GOT3 (cell line): ENCODE results near the gene DTNBP1.
"Not testable (repeated sequence)": the region's sequence is repeated elsewhere in the genome, so short reads cannot be mapped to it uniquely, and the experiment has no call there.

Experiments used
- DNase-seq: peaks from one replicate; lab custom pipeline; 2025; ENCODE audit warnings: mixed read lengths; lab: John Stamatoyannopoulos, UW

DTNBP1 gene

GRCh38 chr6:15557174-15557573 is 105.7 kb downstream of the DTNBP1 start:
- no peak for DNase-seq

- DNase-seq = no peak
Observed at GRCh38 chr6:15556711-15557110, 106.1 kb downstream of the DTNBP1 start.

- no peak for DNase-seq
Observed at GRCh38 chr6:15555101-15556038, 107.5 kb downstream of the DTNBP1 start.

- DNase-seq = no peak
Observed at GRCh38 chr6:15554728-15555100, 108.1 kb downstream of the DTNBP1 start.

GRCh38 chr6:15553736-15554294 is 109.0 kb downstream of the DTNBP1 start:
- DNase-seq = no peak

GRCh38 chr6:15553031-15553430 is 109.8 kb downstream of the DTNBP1 start:
- DNase-seq = no peak

GRCh38 chr6:15551798-15552197 is 111.0 kb downstream of the DTNBP1 start:
- no peak for DNase-seq

- no peak for DNase-seq
Observed at GRCh38 chr6:15551262-15551661, 111.6 kb downstream of the DTNBP1 start.

GRCh38 chr6:15550546-15551123 is 112.2 kb downstream of the DTNBP1 start:
- no peak for DNase-seq

- no peak for DNase-seq
Observed at GRCh38 chr6:15549371-15549770, 113.5 kb downstream of the DTNBP1 start.

- DNase-seq = no peak
Observed at GRCh38 chr6:15547400-15547799, 115.4 kb downstream of the DTNBP1 start.

- DNase-seq = no peak
Observed at GRCh38 chr6:15546591-15546990, 116.2 kb downstream of the DTNBP1 start.

GRCh38 chr6:15544321-15544900 is 118.4 kb downstream of the DTNBP1 start:
- DNase-seq = no peak

GRCh38 chr6:15543332-15543917 is 119.4 kb downstream of the DTNBP1 start:
- DNase-seq = not testable (repeated sequence)

- no peak for DNase-seq
Observed at GRCh38 chr6:15539722-15540270, 123.0 kb downstream of the DTNBP1 start.

GRCh38 chr6:15538766-15539495 is 123.9 kb downstream of the DTNBP1 start:
- no peak for DNase-seq

GRCh38 chr6:15538106-15538505 is 124.7 kb downstream of the DTNBP1 start:
- no peak for DNase-seq

- DNase-seq = no peak
Observed at GRCh38 chr6:15536198-15536955, 126.5 kb downstream of the DTNBP1 start.

- DNase-seq = no peak
Observed at GRCh38 chr6:15535495-15536197, 127.2 kb downstream of the DTNBP1 start.

GRCh38 chr6:15534974-15535373 is 127.9 kb downstream of the DTNBP1 start:
- no peak for DNase-seq
